DMS 273 treated with DMSO at 0.1 percent for 48 hours (cell line): ENCODE data around the gene SLC5A10.
"Not testable (repeated sequence)": the region's sequence is repeated elsewhere in the genome, so short reads cannot be mapped to it uniquely, and the experiment has no call there.

Experiments
- DNase-seq: peaks from one replicate; lab custom pipeline; 2025; lab: John Stamatoyannopoulos, UW

The SLC5A10 gene

GRCh38 chr17:18947866-18948265 lies 4.1 kb upstream of the SLC5A10 start:
- DNase-seq: no peak

GRCh38 chr17:18948476-18949006 lies 3.4 kb upstream of the SLC5A10 start:
- DNase-seq: no peak

DNA sequence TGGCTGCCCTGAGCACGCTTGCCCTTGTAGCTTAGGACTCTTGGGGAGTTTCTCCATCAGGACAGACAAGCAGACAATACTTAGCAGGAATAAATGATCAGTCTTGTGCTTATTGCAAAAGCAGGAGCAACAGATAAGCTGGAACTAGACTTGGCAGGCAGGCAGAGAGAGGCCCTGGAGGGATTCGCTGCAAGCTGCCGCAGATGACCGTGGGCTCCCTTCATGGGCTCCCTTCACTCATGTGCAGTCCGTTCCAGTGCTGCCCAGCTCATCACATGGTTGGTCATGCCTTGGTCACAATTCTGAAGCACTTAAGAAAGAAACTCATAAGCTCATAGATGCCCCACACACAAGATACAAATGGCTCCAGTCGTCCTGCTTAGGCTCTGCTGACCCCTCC lies 2.4 kb upstream of the SLC5A10 start:
- no peak for DNase-seq

- DNase-seq: no peak
Measured at GRCh38 chr17:18950346-18950745, 1.6 kb upstream of the SLC5A10 start.

- no peak for DNase-seq
Measured at GRCh38 chr17:18950944-18951905, 740 bp upstream of the SLC5A10 start.

DNA sequence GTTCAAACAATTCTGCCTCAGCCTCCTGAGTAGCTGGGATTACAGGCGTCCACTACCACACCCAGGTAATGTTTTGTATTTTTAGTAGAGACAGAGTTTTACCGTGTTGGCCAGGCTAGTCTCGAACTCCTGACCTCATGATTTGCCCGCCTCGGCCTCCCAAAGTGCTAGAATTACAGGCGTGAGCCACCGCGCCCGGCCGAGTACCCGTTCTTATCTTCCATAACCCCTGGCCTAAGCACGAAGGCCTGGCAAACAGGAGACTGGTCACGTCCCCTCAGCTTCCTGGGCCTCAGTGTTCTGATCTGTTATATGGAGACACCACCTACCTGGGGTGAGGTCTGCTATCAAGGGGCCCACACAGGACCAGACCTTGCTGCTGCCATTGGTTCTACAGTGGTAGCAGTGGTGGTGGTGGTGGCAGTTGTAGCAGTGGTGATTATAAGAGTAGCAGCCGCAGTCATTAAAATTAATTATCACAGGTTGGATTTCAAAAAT lies 1.3 kb downstream of the SLC5A10 start:
- DNase-seq: no peak

- no peak for DNase-seq
Measured at GRCh38 chr17:18954321-18954720, 2.4 kb downstream of the SLC5A10 start.

- DNase-seq: no peak
Measured at GRCh38 chr17:18955009-18955408, 3.0 kb downstream of the SLC5A10 start.

DNA sequence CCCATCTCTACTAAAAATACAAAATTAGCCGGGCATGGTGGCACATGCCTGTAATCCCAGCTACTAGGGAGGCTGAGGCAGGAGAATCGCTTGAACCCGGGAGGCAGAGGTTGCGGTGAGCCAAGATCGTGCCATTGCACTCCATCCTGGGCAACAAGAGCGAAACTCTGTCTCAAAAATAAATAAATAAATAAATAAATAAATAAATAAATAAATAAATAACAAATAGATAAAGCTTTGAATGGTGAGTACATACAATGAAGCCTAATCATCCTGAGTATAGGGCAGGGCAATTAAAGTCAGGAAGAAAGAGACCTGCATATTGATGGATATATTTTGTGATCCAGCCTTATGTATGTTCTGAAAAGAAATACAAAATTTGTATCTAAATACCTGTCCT lies 4.1 kb downstream of the SLC5A10 start:
- DNase-seq: not testable (repeated sequence)

GRCh38 chr17:18956581-18956980 lies 4.6 kb downstream of the SLC5A10 start:
- no peak for DNase-seq

DNA sequence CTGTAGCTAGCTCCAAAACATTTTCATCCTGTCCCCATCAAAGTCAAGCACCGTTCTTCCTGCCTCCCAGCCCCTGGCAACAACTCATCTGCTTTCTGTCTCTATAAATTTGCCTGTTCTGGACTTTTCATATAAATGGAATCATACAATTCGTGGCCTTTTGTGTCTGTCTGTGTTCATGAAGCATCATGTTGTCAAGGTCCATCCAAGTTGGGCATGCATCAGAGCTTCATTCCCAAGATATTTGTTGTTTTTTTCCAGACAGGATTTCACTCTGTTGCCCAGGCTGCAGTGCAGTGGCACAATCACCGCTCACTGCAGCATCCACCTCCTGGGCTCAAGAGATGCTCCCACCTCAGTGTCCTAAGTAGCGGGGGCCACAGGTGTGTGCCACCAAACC lies 5.9 kb downstream of the SLC5A10 start:
- DNase-seq: no peak

DNA sequence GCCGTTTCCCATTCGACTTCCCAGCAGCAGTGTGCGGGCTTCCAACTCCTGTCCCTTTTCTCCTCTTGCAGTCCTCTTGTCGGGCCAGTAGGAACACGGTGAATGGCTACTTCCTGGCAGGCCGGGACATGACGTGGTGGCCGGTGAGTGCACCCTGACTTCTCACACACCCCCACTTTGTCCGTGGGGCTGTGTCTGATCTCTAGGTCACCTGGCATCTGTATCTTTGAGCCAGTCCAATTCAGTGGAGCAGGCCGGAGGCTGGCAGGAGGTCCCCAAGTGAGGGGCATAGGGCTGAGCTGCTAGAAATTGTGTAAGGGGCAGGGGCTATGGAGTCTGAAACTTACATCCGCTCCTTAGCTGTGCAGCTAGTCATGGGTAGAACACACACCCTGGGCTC lies 6.6 kb downstream of the SLC5A10 start:
- DNase-seq: no peak

GRCh38 chr17:18959071-18959844 lies 7.3 kb downstream of the SLC5A10 start:
- no peak for DNase-seq

DNA sequence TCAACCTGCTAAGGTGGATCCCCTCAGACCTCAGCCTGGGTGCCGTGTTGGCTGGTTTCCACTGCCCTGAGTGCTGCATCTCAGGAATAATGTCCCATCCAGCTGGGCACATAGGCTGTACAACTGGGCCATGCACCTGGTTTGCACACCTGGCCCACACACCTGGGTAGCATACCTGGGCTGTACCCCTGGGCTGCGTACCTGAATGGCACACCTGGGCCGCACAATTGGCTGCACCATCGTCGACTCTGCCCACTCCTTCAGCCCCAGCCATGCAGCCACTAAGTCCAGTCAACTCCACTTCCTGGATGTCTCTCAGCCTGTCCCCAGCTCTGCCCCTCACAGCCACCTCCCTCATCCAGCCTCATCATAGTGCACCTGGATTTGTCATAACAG lies 7.9 kb downstream of the SLC5A10 start:
- no peak for DNase-seq

GRCh38 chr17:18960241-18960665 lies 8.3 kb downstream of the SLC5A10 start:
- no peak for DNase-seq

DNA sequence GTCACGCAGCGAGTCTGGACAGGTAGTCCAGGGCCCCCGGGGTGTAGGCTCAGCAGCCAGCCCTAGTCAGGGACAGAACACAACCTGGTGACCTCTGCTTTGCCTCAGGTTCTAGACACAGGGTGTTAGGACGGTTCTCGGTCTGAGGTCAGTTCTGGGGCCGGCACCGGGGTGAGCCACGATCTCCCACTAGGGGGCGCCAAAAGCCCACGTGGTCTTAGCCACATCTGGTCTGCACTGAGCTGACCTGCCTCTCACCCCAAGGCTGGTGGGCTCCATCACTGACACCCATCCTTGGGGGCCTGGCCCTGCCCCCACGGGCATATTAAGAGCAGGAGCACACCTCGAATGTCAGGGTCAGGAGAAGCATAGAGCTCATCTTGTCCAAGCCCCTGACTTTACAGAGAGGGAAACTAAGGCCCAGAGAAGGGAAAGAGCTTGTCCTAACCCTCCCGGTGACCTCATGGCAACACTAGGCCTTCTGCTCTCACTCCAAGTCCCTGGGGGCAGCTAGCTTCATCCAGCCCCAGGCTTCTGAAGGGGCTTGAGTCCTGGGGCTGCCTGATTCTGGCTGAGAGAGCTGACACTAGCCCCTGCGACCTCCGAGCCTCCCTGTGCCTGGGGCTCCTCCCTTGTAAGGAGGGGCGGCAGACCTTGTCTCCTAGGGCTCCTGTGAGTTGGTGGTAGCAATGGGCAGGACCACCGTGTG lies 9.0 kb downstream of the SLC5A10 start:
- no peak for DNase-seq

GRCh38 chr17:18961634-18962493 lies 9.9 kb downstream of the SLC5A10 start:
- DNase-seq: no peak

- no peak for DNase-seq
Measured at GRCh38 chr17:18962494-18962815, 10.5 kb downstream of the SLC5A10 start.

DNA sequence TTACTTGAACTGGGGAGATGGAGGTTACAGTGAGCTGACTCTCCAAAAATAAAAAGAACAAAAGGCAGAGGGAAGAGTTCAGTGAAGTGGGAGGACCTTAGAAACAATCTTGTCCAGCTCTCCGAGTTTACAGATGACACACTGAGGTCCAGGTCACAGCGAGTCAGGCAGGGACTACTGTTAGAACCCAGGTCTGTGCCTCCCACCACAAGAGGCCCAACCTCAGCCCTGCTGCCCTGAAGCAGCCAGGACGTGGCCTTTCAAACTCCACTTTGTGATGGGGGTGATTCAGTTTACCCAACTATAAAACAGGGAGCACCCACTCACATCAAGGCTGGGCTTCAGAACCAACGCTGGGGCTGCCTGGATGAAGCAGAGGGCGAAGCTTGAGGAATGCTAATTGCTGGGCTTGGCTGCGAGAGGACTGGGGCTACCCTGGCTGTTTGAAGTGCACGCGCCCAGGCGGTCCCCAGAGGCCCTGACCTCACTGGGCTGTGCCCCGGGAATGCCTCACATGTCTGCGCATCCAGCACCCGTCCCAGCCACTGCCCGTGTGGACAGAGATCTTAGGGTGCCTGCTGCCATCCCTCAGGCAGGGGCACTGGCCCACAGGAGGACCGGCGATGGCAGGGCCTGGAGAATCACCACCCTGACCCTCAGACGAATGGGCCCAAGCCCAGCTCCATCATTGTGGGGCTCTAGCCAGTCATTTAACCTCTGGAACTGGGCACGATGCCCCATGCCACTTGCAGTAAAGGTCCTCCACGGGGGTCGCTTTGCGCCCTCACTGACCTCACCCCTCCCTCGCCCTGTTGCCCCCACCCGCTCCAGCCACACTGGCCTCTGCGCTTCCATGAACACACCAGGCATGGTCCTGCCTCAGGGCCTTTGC lies 11.4 kb downstream of the SLC5A10 start:
- no peak for DNase-seq

DNA sequence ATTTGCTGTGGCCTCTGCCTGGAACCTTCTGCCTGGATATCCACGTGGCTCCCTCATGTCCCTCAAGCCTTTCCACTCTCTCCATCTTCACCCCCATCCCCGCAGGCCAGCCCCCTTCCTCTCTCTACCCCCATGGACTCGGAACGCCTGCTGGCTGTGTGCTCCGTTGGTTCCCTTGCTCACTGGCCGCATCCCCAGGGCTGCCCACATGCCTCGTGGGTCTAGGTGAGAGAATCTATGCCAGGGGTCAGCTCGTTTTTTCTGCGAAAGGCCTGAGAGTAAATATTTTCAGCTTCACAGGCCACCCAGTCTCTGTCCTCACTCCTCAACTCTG lies 12.0 kb downstream of the SLC5A10 start:
- DNase-seq: no peak
